Measurements from ENCODE around the gene TTLL8.

The TTLL8 gene

DNA sequence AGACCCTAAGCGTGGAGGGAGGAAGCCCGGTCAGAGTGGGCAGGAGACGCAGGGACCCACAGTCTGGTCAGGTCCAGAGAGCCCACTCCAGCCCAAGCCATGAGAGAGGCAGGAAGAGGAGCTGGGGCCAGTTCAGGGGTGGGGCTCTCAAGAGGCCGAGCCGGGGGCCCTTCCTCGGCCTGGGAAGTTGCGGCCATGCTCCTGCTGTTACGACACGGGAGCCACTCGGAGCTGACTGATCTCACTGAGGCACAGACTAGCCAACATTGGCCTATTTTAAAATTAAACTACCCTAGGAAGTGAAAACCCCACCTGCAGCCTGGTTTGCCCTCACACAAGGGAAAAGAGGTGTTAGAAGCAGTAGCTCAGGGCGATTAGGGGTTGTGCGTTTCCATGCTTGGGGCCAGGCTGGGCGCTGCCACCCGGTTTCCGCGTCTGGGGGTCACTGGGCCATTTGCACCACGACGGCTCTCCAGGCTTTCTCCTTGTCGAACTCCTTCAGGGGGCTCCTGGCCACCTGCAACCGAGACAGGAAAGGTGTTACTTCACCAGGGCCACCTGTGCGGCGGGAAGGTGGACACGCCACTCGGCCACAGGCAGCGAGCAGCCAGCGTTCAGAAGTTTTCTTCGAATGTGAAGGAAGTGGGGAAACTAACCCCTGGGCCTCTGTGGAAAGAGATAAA is 3.2 kb upstream of the TTLL8 start:
- no peak for DNase-seq

- DNase-seq = no peak
Observed at GRCh38 chr22:50060441-50061140, 2.5 kb upstream of the TTLL8 start.

DNA sequence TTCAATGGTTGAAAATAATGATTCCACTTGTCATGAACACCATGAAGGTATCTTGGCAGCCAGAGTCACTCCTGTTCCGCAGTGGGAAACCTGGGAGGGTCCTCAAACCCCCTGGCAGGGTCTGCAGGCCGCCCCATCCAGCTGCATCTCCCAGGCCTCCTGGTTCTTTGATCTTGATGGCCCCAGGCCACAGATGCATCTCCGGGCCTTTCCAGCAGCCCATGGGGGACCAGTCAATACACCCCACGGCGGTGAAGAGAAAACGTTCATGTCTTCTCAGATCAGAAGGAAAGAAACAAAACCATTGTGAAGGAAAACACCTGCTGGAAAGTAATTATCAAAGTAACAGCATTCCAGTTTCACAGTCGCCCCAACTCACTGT is 1.8 kb upstream of the TTLL8 start:
- no peak for DNase-seq

GRCh38 chr22:50058906-50059880 is 1.1 kb upstream of the TTLL8 start:
- DNase-seq = no peak

GRCh38 chr22:50057278-50058060 is 629 bp downstream of the TTLL8 start:
- DNase-seq = no peak

DNA sequence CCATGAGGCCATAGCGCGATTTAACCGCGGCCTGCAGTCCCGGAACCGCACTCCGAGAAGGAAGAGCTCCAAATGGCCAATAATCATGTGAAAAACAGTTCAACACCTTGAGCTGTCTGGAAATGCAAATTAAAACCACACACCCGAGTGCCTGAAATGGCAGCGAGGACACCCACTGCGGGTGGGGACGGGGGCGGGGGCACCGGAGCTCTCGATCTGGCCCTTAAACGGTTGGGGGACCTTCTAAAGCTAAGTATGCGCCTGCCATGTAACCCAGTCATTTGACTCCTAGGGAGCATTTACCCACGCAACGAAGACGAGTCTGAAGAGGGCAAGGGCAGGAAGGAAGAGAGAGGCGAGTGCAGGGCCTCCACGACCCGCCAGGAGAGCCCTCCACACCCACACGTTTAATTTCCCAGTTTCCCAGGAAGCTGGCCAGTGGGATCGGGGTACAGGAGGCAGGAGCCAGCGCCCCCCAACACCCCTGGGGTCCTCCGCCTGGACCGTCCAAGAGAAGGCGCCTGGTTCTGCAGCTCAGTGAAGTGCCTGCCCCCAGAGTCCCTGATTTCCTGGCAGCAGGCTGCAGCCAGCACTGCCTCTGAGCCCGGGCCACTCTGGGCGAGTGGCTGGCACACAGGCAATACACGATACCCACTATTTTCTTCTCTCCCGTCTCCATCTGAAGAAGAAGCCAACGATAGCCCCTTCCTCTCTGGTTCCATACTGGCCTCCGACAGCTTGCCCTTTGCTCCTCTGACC is 1.7 kb downstream of the TTLL8 start:
- DNase-seq = no peak

GRCh38 chr22:50053861-50054260 is 4.2 kb downstream of the TTLL8 start:
- DNase-seq = no peak

GRCh38 chr22:50051930-50052329 is 6.2 kb downstream of the TTLL8 start:
- DNase-seq = no peak

GRCh38 chr22:50049299-50050195 is 8.6 kb downstream of the TTLL8 start:
- DNase-seq = no peak

DNA sequence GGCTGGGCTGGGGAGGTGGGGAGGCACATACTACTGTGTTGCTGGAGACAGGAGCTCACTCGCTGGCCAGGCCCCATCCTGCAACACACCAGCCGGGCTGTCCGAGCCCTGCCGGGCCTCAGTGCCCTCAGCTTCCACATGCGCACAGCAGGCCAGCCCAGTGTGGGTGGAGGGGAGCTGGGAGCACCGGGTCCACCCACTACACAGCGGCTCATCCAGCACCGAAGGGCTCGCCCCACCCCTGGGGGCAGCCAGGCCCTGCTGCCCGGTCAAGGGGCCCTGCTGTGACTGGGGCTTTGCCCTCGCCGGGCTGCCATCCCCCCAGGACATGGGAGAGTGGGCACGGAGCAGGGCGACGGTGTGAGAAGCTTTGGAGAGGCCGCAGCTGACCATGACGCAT is 9.3 kb downstream of the TTLL8 start:
- DNase-seq = no peak

DNA sequence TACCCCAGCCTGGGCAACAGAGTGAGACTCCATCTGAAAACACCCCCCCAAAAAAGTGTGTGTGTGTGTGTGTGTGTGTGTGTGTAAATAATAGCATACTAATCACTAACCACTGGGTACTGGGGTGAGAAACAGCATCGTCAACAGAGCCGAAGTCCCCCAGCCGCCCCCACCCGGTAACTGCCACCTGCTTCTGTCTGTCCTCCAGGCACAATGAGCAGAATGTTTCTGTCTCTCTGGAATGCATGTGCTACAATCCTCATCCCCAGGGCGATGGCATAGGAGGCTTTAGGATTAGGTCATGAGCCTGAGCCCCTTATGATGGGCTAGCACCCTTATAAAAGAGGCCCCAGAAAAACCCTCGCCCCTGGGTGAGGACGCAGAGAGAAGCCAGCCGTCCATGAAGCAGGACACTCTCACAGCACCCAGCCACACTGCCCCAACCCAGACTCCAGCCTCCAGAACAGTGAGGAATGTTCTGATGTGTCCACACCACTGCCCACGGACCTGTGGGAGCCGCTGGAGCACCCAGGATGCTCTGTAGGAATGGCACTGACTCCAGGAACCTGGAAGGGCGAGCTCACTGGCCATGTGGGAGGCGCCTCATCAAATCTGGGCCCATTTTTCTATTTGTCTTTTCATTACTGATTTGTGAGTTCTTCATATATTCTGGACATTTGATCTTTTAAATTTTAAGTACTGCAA is 9.9 kb downstream of the TTLL8 start:
- no peak for DNase-seq

- DNase-seq = no peak
Observed at GRCh38 chr22:50047346-50047745, 10.8 kb downstream of the TTLL8 start.

DNA sequence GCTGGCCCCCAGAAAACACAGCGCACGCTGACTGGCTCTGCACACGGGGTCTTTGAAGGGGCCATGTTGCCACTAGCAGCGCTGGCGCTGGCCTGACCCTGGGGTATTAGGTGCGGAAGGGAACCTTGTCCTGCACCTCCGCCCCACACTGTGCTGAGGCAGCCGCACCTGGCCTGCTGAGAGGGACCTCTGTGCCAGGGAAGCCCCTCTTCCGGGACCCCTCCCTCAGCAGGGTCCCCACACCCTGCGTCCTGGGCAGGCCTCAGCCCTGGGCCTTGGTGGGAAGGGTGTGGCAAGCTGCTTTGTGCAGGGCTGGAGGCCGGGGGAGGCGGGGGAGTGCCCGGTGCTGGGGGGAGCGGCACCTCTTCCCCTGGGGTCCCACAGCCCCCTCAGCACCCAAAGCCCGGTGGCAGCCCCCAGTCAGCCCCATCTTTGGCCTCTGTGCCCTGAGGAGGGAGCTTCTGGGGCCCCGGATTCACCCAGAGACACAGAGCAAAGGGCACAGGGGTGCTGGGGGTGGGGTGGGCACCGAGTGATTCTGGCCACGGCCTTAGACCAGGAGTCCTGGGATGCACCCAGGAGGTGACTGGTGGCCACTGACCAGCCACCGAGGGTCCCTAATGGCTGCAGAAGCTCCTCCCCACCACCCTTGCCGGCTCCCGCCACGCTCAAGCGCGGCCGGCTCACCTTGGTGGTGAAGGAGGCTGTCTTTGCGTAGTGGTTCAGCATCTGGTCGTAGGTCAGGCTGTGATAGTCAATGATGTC is 11.4 kb downstream of the TTLL8 start:
- no peak for DNase-seq

DNA sequence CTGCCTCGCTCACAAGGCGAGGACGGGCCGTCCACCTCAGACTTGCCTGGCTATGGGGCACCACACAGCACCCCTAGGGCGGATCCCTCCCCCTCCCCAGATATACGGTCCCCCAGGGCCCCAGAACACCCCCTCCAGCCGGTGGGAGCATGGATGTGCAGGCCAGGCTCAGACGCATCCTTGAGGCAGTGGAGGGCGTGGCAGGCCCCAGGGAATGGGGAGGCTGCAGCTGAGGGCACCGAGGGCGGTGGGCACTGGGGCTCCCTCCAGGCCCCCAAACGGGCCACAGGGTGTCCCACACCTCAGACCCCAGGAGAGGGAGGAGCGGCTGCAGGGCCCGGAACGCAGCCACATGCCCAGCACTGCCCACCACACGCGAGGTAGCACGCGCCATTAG is 12.1 kb downstream of the TTLL8 start:
- no peak for DNase-seq

- no peak for DNase-seq
Observed at GRCh38 chr22:50045211-50046018, 12.7 kb downstream of the TTLL8 start.

GRCh38 chr22:50044485-50045118 is 13.5 kb downstream of the TTLL8 start:
- no peak for DNase-seq

- DNase-seq = no peak
Observed at GRCh38 chr22:50041361-50042065, 16.6 kb downstream of the TTLL8 start.

All from activated CD8-positive, alpha-beta memory T cell treated with anti-CD3 and anti-CD28 coated beads for 24 hours (primary cell).